Activated T-helper 1 cell treated with anti-CD3 and anti-CD28 coated beads, Interleukin-12 subunit alpha, Interleukin-12 subunit beta, Interleukin-2, Interleukin-4 antibody, amounts not matched to agents 30 ng/mL and 10 ng/mL and 1 ng/mL, durations not matched to agents 14 hours and 24 hours and 36 hours (primary cell): ENCODE results near the gene PTPRU. TPM values are rescaled to one million over a fixed set of nuclear protein-coding genes. Genes with fewer than 3 reads are reported as not detected.
"Not testable (repeated sequence)": the region's sequence is repeated elsewhere in the genome, so short reads cannot be mapped to it uniquely, and the experiment has no call there.

ENCODE experiments used
- DNase-seq: peaks from one replicate; pipeline ENCODE4 v3.0.0; 2021; ENCODE audit warnings: low spot score
- H3K27ac Mint-ChIP-seq: one replicate; pipeline ENCODE4 v1.8.0; 2021; ENCODE audit warnings: mild to moderate bottlenecking, mixed read lengths
- H3K27me3 Mint-ChIP-seq: one replicate; pipeline ENCODE4 v1.8.0; 2022; ENCODE audit warnings: mild to moderate bottlenecking, moderate library complexity, mixed read lengths; ENCODE audit not compliant: insufficient read depth
- H3K36me3 Mint-ChIP-seq: one replicate; pipeline ENCODE4 v1.8.0; 2021; ENCODE audit warnings: low read depth, mixed read lengths
- H3K4me1 Mint-ChIP-seq: one replicate; pipeline ENCODE4 v1.8.0; 2021; ENCODE audit warnings: low read depth, mixed read lengths
- H3K4me3 Mint-ChIP-seq: one replicate; pipeline ENCODE4 v1.8.0; 2021; ENCODE audit warnings: mild to moderate bottlenecking, moderate library complexity, mixed read lengths
- H3K9me3 Mint-ChIP-seq: one replicate; pipeline ENCODE4 v1.8.0; 2021; ENCODE audit warnings: mixed read lengths
- intact Hi-C: fragments of 100-400 bp; cut with micrococcal nuclease; formaldehyde crosslinking; loops from one replicate; pipeline ENCODE4 v1.15.1; 2024
- total RNA-seq: library from RNA; stranded (reverse); gene quantifications from 2 replicates; pipeline ENCODE4 v1.2.3, GENCODE V29; 2022

Gene PTPRU
- total RNA-seq, 1 donor from 2014 or later, result 0.67 TPM

DNA sequence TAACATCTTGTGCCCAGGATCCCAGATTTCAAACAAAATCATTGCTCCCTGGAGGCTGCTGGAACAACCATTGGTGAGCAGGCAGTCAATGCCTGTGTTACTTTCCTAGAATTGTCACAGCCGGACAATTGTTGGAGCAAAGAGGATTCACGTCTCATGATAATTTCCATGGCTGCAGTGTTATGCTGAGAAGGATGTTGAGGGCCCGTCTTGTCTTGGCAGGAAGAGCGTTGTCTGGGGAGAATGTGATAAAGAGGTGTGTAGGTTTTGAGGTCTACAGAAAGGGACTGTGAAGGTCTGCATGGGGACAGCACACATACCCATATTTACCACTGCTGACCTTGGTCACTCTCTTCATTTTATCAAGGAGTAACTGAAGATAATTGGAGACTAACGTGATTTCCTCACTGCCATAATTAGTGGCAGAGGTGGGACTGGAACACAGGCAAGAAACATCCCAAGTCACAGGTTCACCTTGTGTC lies 11.9 kb upstream of the PTPRU start:
- Mint-ChIP-seq H3K36me3 (peaks cover 6% of the 10 kb centered on the region), H3K27me3 (no peaks in the 10 kb centered on the region), H3K4me3 (no peak overlapping the region), H3K4me1 (no peaks in the 10 kb centered on the region), H3K9me3 (no peaks in the 10 kb centered on the region), H3K27ac (no peak overlapping the region)
- intact Hi-C loops, result no loop called here
- no peak for DNase-seq

DNA sequence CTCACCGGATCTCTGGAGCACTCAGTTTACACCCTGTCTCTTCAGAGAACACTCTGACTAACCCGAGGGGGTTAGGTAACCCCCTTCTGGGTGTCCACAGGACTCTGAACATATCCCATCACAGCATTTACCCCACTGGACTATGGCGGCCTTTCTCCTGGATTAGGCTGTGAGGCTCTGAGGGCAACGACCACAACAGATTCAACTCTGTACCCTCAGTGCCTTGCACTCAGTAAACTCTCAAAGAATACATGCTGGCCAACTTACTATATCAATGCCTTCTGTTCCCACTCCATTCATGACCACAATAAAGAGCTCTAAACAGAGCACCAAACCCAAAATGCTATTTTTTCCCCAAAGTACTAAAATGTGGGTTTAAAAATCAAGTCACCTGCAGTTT lies 11.0 kb upstream of the PTPRU start:
- Mint-ChIP-seq H3K27ac (no peak overlapping the region), H3K27me3 (no peaks in the 10 kb centered on the region), H3K36me3 (peaks cover 4% of the 10 kb centered on the region), H3K9me3 (no peaks in the 10 kb centered on the region), H3K4me3 (no peak overlapping the region), H3K4me1 (peaks cover 10% of the 10 kb centered on the region)
- no peak for DNase-seq
- intact Hi-C loops, result no loop called here

- Mint-ChIP-seq H3K27ac (no peak overlapping the region), H3K36me3 (no peaks in the 10 kb centered on the region), H3K9me3 (no peaks in the 10 kb centered on the region), H3K27me3 (no peaks in the 10 kb centered on the region), H3K4me1 (peaks cover 21% of the 10 kb centered on the region), H3K4me3 (no peak overlapping the region)
- DNase-seq, result no peak
- intact Hi-C loops, result no loop called here
Observed at GRCh38 chr1:29227511-29227910, 8.8 kb upstream of the PTPRU start.

DNA sequence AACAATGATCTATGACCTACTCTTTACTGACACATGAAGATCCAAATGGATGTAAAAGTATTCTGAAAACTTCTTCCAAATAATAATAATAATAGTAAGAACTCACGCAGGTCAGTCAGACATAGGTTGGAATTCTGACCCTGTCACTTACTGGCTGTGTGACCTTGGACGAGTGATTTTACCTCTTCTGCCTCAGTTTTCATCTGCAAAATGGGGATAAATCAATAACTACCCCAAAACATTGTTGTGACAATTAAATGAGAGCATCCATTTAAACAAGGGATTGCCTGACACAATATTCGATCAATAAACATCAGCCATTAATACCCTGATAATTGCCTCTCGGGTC lies 6.1 kb upstream of the PTPRU start:
- H3K9me3 Mint-ChIP-seq, result no peaks in the 10 kb centered on the region
- peak overlapping the region; percentile 84 for H3K27ac Mint-ChIP-seq

GRCh38 chr1:29230553-29231378 lies 5.6 kb upstream of the PTPRU start, which contains the start of gene MECR:
Gene MECR, minus strand, starts transcription at chr1:29230934. Its CDS starts 28 bp downstream, at chr1:29230906.
- peaks cover 15% of the 10 kb centered on the region for H3K27me3 Mint-ChIP-seq
- intact Hi-C loops, result loop anchor here (1.0 to 10.0 kb wide), 5 partner anchors 50 to 1554 kb away; partner anchors contain the start of gene SRSF4

More for the DNA sequence above, 6.1 kb upstream of the PTPRU start:
- intact Hi-C loops, result loop anchor here (2.0 to 10.0 kb wide), 4 partner anchors 49 to 1555 kb away; partner anchors contain the start of gene SRSF4
- Mint-ChIP-seq H3K4me1 (peaks cover 21% of the 10 kb centered on the region), H3K36me3 (no peaks in the 10 kb centered on the region), H3K27me3 (peaks cover 11% of the 10 kb centered on the region), H3K4me3 (peak overlapping the region; percentile 94)
- no peak for DNase-seq

GRCh38 chr1:29232387-29232786 lies 3.9 kb upstream of the PTPRU start:
- peaks cover 1% of the 10 kb centered on the region for H3K36me3 Mint-ChIP-seq
- intact Hi-C loops, result loop anchor here (5.0 to 10.0 kb wide), 2 partner anchors 480 to 1552 kb away; no protein-coding TSS in a partner anchor
- H3K4me3 Mint-ChIP-seq, result no peak overlapping the region
- no peaks in the 10 kb centered on the region for H3K9me3 Mint-ChIP-seq
- peaks cover 34% of the 10 kb centered on the region for H3K4me1 Mint-ChIP-seq
- no peak for DNase-seq
- H3K27me3 Mint-ChIP-seq, result peaks cover 26% of the 10 kb centered on the region
- no peak overlapping the region for H3K27ac Mint-ChIP-seq

More at GRCh38 chr1:29230553-29231378, 5.6 kb upstream of the PTPRU start, which contains the start of gene MECR:
- DNase-seq, result peak; percentile 95
- H3K4me1 Mint-ChIP-seq, result peaks cover 23% of the 10 kb centered on the region
- H3K36me3 Mint-ChIP-seq, result no peaks in the 10 kb centered on the region
- peak within 1 kb of the TSS; percentile 84 for H3K27ac Mint-ChIP-seq
- no peaks in the 10 kb centered on the region for H3K9me3 Mint-ChIP-seq
- peak within 1 kb of the TSS; percentile 94 for H3K4me3 Mint-ChIP-seq

DNA sequence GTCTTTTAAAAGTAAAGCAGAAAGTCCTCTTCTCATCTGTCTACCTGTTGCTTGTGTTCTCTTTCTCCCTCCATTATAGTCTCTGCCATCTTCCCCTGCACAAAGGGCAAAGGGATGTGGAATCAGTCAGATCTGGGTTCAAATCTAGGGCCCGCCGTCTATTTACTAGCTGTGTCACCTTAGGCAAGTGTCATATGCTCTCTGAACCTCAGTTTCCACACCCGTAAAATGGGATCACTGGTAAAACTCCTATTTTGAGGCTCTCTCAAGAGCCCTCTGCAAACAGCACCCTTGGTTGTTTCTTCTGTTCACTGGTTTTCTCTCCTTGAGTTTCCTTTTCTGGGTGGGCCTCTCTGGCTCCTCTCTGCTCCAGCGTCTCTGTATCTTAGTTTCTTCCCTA lies 2.6 kb upstream of the PTPRU start:
- H3K9me3 Mint-ChIP-seq, result no peaks in the 10 kb centered on the region
- no peak overlapping the region for H3K4me3 Mint-ChIP-seq
- H3K27me3 Mint-ChIP-seq, result peaks cover 31% of the 10 kb centered on the region
- intact Hi-C loops, result loop anchor here (5.0 to 10.0 kb wide), 2 partner anchors 479 to 1551 kb away; no protein-coding TSS in a partner anchor
- peaks cover 1% of the 10 kb centered on the region for H3K36me3 Mint-ChIP-seq
- DNase-seq, result no peak
- H3K4me1 Mint-ChIP-seq, result peaks cover 34% of the 10 kb centered on the region
- no peak overlapping the region for H3K27ac Mint-ChIP-seq

- intact Hi-C loops, result loop anchor here (5.0 to 10.0 kb wide), 2 partner anchors 478 to 1550 kb away; no protein-coding TSS in a partner anchor
- H3K9me3 Mint-ChIP-seq, result no peaks in the 10 kb centered on the region
- peaks cover 38% of the 10 kb centered on the region for H3K27me3 Mint-ChIP-seq
- peaks cover 1% of the 10 kb centered on the region for H3K36me3 Mint-ChIP-seq
- H3K27ac Mint-ChIP-seq, result no peak overlapping the region
- H3K4me3 Mint-ChIP-seq, result no peak overlapping the region
- DNase-seq, result no peak
- peaks cover 34% of the 10 kb centered on the region for H3K4me1 Mint-ChIP-seq
Observed at GRCh38 chr1:29234471-29234870, 1.9 kb upstream of the PTPRU start.

DNA sequence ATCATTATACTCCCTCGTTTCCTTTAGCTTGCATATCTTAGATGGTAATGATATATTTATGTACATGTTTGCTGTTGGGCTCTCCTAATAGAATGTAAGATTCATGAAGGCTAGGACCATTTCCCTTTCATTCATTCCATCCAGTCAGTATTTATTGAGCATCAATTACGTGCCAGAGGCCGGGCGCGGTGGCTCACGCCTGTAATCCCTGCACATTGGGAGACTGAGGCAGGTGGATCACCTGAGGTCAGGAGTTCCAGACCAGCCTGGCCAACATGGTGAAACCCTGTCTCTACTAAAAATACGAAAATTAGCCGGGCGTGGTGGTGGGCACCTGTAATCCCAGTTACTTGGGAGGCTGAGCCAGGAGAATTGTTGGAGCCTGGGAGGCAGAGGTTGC lies 1.4 kb upstream of the PTPRU start:
- H3K9me3 Mint-ChIP-seq, DNase-seq, H3K4me3 Mint-ChIP-seq, H3K36me3 Mint-ChIP-seq, H3K27ac Mint-ChIP-seq: not testable (repeated sequence)
- H3K4me1 Mint-ChIP-seq, result peaks cover 30% of the 10 kb centered on the region
- H3K27me3 Mint-ChIP-seq, result peaks cover 43% of the 10 kb centered on the region
- intact Hi-C loops, result loop anchor here (5.0 to 10.0 kb wide), 4 partner anchors 477 to 1550 kb away; no protein-coding TSS in a partner anchor

GRCh38 chr1:29236712-29237128 lies 398 bp downstream of the PTPRU start:
- H3K4me1 Mint-ChIP-seq, result peaks cover 13% of the 10 kb centered on the region
- no peaks in the 10 kb centered on the region for H3K9me3 Mint-ChIP-seq
- H3K36me3 Mint-ChIP-seq, result peaks cover 1% of the 10 kb centered on the region
- intact Hi-C loops, result loop anchor here (1.0 to 10.0 kb wide), 9 partner anchors 104 to 1548 kb away; no protein-coding TSS in a partner anchor
- H3K4me3 Mint-ChIP-seq, result peak overlapping the region; percentile 73
- peaks cover 57% of the 10 kb centered on the region for H3K27me3 Mint-ChIP-seq
- no peak for DNase-seq
- H3K27ac Mint-ChIP-seq, result peak overlapping the region; percentile 7

DNA sequence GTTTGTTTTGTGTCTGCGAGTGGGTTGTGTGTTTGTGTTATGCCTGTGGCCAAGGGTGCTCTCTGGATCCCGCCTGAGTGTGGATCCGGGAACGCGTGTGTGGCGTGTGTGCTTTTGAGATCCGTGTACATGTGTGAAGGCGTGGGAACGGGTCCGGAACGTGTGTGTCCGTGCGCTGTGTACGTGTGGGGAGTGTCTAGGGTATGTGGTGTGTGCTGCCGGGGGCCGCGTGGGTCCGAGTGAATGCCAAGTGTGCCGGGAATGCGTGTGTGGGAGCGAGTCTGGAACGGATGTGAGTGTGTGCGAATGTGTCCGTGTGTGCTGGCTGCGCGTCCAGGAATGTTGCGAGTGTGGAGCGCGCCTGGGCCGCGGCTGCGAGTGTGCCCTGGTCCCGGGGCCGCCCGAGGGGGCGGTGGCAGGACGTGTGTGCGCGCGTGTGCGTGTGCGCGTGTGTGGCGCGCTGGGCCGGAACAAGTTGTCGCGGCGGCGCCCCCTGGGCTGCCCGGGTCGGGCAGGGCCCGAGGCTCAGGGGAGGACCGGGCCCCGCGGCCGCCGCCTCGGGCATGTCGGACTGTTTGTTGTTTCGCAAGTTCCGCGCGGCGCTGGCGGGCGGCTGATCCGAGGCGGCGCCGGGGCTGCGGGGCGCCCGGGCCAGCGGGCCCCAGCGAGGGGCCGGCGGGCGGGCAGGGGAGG lies 953 bp downstream of the PTPRU start:
- peaks cover 13% of the 10 kb centered on the region for H3K4me1 Mint-ChIP-seq

GRCh38 chr1:29237852-29238619 lies 1.7 kb downstream of the PTPRU start:
- H3K27ac Mint-ChIP-seq, result peak overlapping the region; percentile 57
- peaks cover 56% of the 10 kb centered on the region for H3K27me3 Mint-ChIP-seq
- peaks cover 1% of the 10 kb centered on the region for H3K36me3 Mint-ChIP-seq
- no peaks in the 10 kb centered on the region for H3K9me3 Mint-ChIP-seq
- H3K4me1 Mint-ChIP-seq, result peaks cover 13% of the 10 kb centered on the region
- intact Hi-C loops, result loop anchor here (2.0 to 10.0 kb wide), 6 partner anchors 103 to 1547 kb away; no protein-coding TSS in a partner anchor
- peak overlapping the region; percentile 79 for H3K4me3 Mint-ChIP-seq
- DNase-seq, result no peak

More for the DNA sequence above, 953 bp downstream of the PTPRU start:
- Mint-ChIP-seq H3K27ac (peak overlapping the region; percentile 7), H3K4me3 (peak overlapping the region; percentile 73), H3K36me3 (peaks cover 1% of the 10 kb centered on the region), H3K27me3 (peaks cover 57% of the 10 kb centered on the region), H3K9me3 (no peaks in the 10 kb centered on the region)
- DNase-seq, result no peak
- intact Hi-C loops, result loop anchor here (2.0 to 10.0 kb wide), 6 partner anchors 104 to 1548 kb away; no protein-coding TSS in a partner anchor
